HG03196 (cell line): Measurements from ENCODE around the gene CCDC188.

Source experiments
- ATAC-seq: cut with Tn5 transposase; IDR thresholded peaks from one replicate; pipeline ENCODE4 v1.9.1; 2021; ENCODE audit not compliant: unreplicated experiment

The CCDC188 gene

GRCh38 chr22:20150381-20151275 is at the start of gene CCDC188:
TSS of gene CCDC188 (minus strand) at chr22:20151055. CDS start at chr22:20150986, 69 bp downstream.
- ATAC-seq, result no peak

- ATAC-seq, result no peak
Observed at GRCh38 chr22:20199906-20200305, 49.1 kb upstream of the CCDC188 start.

- ATAC-seq, result no peak
Observed at GRCh38 chr22:20199413-20199842, 48.6 kb upstream of the CCDC188 start.

- no peak for ATAC-seq
Observed at GRCh38 chr22:20198557-20199319, 47.9 kb upstream of the CCDC188 start.

GRCh38 chr22:20197407-20198030 is 46.7 kb upstream of the CCDC188 start:
- ATAC-seq, result no peak

- ATAC-seq, result no peak
Observed at GRCh38 chr22:20196094-20196842, 45.4 kb upstream of the CCDC188 start.

- no peak for ATAC-seq
Observed at GRCh38 chr22:20194681-20195593, 44.1 kb upstream of the CCDC188 start.

- ATAC-seq, result no peak
Observed at GRCh38 chr22:20193761-20194494, 43.1 kb upstream of the CCDC188 start.

GRCh38 chr22:20192972-20193760 is 42.3 kb upstream of the CCDC188 start:
- no peak for ATAC-seq

GRCh38 chr22:20192293-20192971 is 41.6 kb upstream of the CCDC188 start:
- ATAC-seq, result no peak

GRCh38 chr22:20191803-20192202 is 40.9 kb upstream of the CCDC188 start:
- ATAC-seq, result no peak

- no peak for ATAC-seq
Observed at GRCh38 chr22:20191000-20191515, 40.2 kb upstream of the CCDC188 start.

GRCh38 chr22:20188567-20188877 is 37.7 kb upstream of the CCDC188 start:
- no peak for ATAC-seq

- no peak for ATAC-seq
Observed at GRCh38 chr22:20187777-20188566, 37.1 kb upstream of the CCDC188 start.

- ATAC-seq, result no peak
Observed at GRCh38 chr22:20186871-20187546, 36.2 kb upstream of the CCDC188 start.

GRCh38 chr22:20186183-20186870 is 35.5 kb upstream of the CCDC188 start:
- ATAC-seq, result no peak
